SU-DHL-6 (cell line): ENCODE results near the gene APLNR.

Experiments used
- H2AFZ ChIP-seq: fragments of 200-600 bp; sonication (generic); 2 replicates; pipeline ENCODE4 v1.6.1; 2014; ENCODE audit warnings: low read depth, mild to moderate bottlenecking, moderate library complexity, mixed read lengths, antibody characterized with exemption, low read length; ENCODE audit not compliant: severe bottlenecking
- H3F3A ChIP-seq: fragments of 200-600 bp; shearing (Covaris generic); 2 replicates; pipeline ENCODE4 v1.6.0; 2016; ENCODE audit warnings: antibody characterized with exemption, mild to moderate bottlenecking; ENCODE audit not compliant: insufficient read depth
- H3K27ac ChIP-seq: fragments of 200-600 bp; sonication (generic); 2 replicates; pipeline ENCODE4 v1.5.1; 2016; ENCODE audit warnings: low read depth, mild to moderate bottlenecking, low read length, moderate library complexity, mixed read lengths
- H3K27me3 ChIP-seq: fragments of 200-600 bp; sonication (generic), shearing (Covaris generic); 2 replicates; pipeline ENCODE4 v1.6.0; 2014; ENCODE audit warnings: mild to moderate bottlenecking, low read length
- H3K36me3 ChIP-seq: fragments of 200-600 bp; sonication (generic); 2 replicates; pipeline ENCODE4 v1.6.1; 2014; ENCODE audit warnings: mild to moderate bottlenecking, low read length, mixed read lengths
- H3K4me2 ChIP-seq: fragments of 300-600, 200-600 bp; shearing (Covaris generic), sonication (generic); 2 replicates; pipeline ENCODE4 v1.6.0; 2014; ENCODE audit warnings: low read length, low read depth, mild to moderate bottlenecking; ENCODE audit not compliant: poor library complexity, severe bottlenecking
- H3K4me3 ChIP-seq: fragments of 200-600 bp; sonication (generic); 2 replicates; pipeline ENCODE4 v1.5.1; 2014; ENCODE audit warnings: antibody characterized with exemption, low read length, mild to moderate bottlenecking, mixed read lengths; ENCODE audit not compliant: insufficient read depth, poor library complexity, severe bottlenecking
- H3K79me2 ChIP-seq: fragments of 200-600 bp; sonication (generic); 2 replicates; pipeline ENCODE4 v1.6.1; 2014; ENCODE audit warnings: mild to moderate bottlenecking, low read length, moderate library complexity; ENCODE audit not compliant: insufficient read depth
- H3K9ac ChIP-seq: fragments of 200-600 bp; sonication (generic); 2 replicates; pipeline ENCODE4 v1.7.0; 2014; ENCODE audit warnings: mild to moderate bottlenecking, low read length
- H3K9me2 ChIP-seq: fragments of 200-600 bp; sonication (generic); replicated peaks from 2 replicates; pipeline ENCODE4 v1.6.1; 2014; ENCODE audit warnings: low read length; ENCODE audit not compliant: insufficient read depth
- H3K9me3 ChIP-seq: fragments of 200-600 bp; sonication (generic); 2 replicates; pipeline ENCODE4 v1.6.1; 2014; ENCODE audit warnings: low read length, mixed read lengths; ENCODE audit not compliant: insufficient read depth
- H4K20me1 ChIP-seq: fragments of 200-600 bp; sonication (generic); 2 replicates; pipeline ENCODE4 v1.6.1; 2014; ENCODE audit warnings: low read depth, mild to moderate bottlenecking, antibody characterized with exemption, low read length, moderate library complexity, mixed read lengths
- EZH2phosphoT487 ChIP-seq: fragments of 200-600 bp; sonication (generic), shearing (Covaris generic); conservative IDR thresholded peaks from 2 replicates; pipeline ENCODE4 v1.6.1; 2018; ENCODE audit warnings: mild to moderate bottlenecking, antibody characterized with exemption, low read length, moderate library complexity, mixed read lengths
- TF ChIP-seq, protein P1 (sequence below): fragments of 200-600 bp; sonication (generic); IDR thresholded peaks from one replicate; pipeline ENCODE4 v1.5.1; 2017; ENCODE audit warnings: antibody characterized with exemption, mild to moderate bottlenecking, low read length, moderate library complexity; ENCODE audit not compliant: insufficient read depth, poor library complexity, severe bottlenecking

Gene APLNR

DNA sequence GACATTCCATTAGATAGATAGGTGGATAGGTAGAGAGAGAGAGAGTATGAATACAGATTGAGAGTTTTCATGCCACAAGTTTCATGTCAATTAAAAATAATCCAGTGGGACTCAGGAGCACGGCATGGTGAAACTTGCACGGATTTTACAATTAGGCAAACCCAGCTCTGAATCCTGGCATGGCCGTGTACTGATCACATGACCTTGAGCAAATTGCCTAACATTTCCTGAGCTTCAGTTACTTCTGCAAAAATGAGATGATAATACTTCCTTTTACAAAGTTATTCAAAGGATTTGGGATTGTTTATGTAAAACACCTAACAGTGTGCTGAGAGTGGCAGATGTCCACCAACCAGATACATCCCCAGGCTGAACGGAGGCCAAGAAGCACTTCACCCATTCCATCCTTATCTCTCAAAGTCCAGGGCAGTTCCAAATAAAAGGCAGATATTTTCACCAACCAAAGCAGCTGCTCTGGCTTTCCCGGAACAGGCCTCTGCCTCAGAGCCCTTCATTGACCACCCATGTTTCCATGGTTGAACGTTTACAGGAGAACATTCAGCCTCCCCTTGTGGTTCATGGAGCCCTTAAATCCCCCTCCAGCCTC, 17.9 kb downstream of the APLNR start:
- Histone ChIP-seq H3K27ac (no peak overlapping the region), H3K27me3 (no peaks in the 10 kb centered on the region), H3K9me3 (no peaks in the 10 kb centered on the region), H3K9me2 (no peaks in the 10 kb centered on the region), H3K9ac (no peak overlapping the region), H3K4me2 (no peak overlapping the region), H3K36me3 (no peaks in the 10 kb centered on the region), H3F3A (no peaks in the 10 kb centered on the region), H3K4me3 (no peak overlapping the region), H3K79me2 (no peaks in the 10 kb centered on the region), H2AFZ (no peak overlapping the region), H4K20me1 (no peaks in the 10 kb centered on the region)
- TF ChIP-seq, protein P1, sequence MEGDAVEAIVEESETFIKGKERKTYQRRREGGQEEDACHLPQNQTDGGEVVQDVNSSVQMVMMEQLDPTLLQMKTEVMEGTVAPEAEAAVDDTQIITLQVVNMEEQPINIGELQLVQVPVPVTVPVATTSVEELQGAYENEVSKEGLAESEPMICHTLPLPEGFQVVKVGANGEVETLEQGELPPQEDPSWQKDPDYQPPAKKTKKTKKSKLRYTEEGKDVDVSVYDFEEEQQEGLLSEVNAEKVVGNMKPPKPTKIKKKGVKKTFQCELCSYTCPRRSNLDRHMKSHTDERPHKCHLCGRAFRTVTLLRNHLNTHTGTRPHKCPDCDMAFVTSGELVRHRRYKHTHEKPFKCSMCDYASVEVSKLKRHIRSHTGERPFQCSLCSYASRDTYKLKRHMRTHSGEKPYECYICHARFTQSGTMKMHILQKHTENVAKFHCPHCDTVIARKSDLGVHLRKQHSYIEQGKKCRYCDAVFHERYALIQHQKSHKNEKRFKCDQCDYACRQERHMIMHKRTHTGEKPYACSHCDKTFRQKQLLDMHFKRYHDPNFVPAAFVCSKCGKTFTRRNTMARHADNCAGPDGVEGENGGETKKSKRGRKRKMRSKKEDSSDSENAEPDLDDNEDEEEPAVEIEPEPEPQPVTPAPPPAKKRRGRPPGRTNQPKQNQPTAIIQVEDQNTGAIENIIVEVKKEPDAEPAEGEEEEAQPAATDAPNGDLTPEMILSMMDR, result no peak
- no peak for TF ChIP-seq EZH2phosphoT487

DNA sequence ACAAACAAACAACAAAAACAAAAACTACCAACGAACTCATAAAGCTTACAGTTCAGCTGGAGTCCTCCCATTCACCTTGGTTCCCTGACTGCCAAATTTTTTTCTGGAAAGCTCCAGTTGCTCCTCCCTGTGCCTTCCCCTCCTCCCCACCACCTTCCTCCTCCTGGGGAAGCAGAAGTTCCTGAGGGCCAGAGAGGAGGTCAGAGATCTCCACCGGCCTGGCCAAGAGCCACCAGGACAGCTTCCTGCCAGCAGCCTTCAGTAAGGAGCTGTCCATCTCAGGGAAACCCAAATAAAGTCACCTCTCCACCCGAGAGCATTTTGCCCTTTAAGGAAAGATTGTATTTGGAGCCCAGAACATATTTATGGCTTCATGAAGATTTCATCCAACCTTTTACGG, 20.0 kb downstream of the APLNR start:
- Histone ChIP-seq H3K4me2 (no peak overlapping the region), H3K27ac (no peak overlapping the region), H3K9me2 (no peaks in the 10 kb centered on the region), H4K20me1 (no peaks in the 10 kb centered on the region), H3F3A (no peaks in the 10 kb centered on the region), H3K27me3 (no peaks in the 10 kb centered on the region), H3K9me3 (no peaks in the 10 kb centered on the region), H3K36me3 (no peaks in the 10 kb centered on the region), H3K79me2 (no peaks in the 10 kb centered on the region), H2AFZ (no peak overlapping the region), H3K9ac (no peak overlapping the region), H3K4me3 (no peak overlapping the region)
- TF ChIP-seq, protein P1, result no peak
- no peak for TF ChIP-seq EZH2phosphoT487

DNA sequence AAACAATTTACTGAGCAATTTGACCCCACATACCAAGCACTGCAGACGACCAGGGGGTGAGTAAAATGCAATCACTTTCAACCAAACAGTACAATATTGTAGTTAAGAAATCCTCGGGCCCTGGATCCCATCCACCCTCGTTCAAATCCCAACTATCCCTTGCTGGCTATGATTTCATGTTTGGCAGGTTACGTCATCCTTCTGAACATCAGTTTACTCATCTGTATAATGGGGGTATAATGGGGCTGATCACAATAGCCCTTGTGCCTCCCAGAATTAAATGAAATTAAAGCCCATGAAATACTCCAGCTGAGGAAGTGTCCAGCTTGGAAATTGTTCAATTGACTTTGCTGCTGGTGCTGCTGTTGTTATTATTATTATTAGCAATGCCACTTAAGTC, 20.6 kb downstream of the APLNR start:
- Histone ChIP-seq H3K4me3 (no peak overlapping the region), H3K27me3 (no peaks in the 10 kb centered on the region), H3F3A (no peaks in the 10 kb centered on the region), H3K9ac (no peak overlapping the region), H2AFZ (no peak overlapping the region), H3K36me3 (no peaks in the 10 kb centered on the region), H4K20me1 (no peaks in the 10 kb centered on the region), H3K4me2 (no peak overlapping the region), H3K79me2 (no peaks in the 10 kb centered on the region), H3K9me3 (no peaks in the 10 kb centered on the region), H3K9me2 (no peaks in the 10 kb centered on the region), H3K27ac (no peak overlapping the region)
- TF ChIP-seq, protein P1, result no peak
- TF ChIP-seq EZH2phosphoT487, result no peak

DNA sequence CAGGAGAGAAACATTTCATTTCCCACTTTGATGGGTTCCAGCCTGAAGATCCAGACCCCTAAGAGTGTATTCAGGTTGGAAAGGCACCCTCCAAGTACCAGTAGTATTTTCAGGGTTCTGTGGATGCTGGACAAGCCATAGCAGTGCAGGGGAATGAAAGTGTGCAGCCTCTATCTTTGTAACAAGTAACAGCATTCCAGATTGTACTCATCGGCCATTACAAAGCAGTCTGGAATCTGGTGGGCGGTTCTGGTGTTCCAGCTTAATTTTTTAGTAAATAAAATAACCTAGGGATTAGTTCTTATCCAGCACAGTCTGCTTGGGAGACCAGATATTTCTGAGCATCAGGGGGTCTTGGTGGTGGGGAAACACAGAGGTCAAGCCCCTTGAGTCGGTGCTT, 22.6 kb downstream of the APLNR start:
- no peaks in the 10 kb centered on the region for H3K9me2 ChIP-seq
- no peaks in the 10 kb centered on the region for H3K27me3 ChIP-seq
- H3F3A ChIP-seq, result no peaks in the 10 kb centered on the region
- no peaks in the 10 kb centered on the region for H4K20me1 ChIP-seq
- H3K9ac ChIP-seq, result no peak overlapping the region
- TF ChIP-seq, protein P1, result no peak
- no peak for TF ChIP-seq EZH2phosphoT487
- no peak overlapping the region for H3K4me3 ChIP-seq
- H2AFZ ChIP-seq, result no peak overlapping the region
- no peak overlapping the region for H3K4me2 ChIP-seq
- no peaks in the 10 kb centered on the region for H3K9me3 ChIP-seq
- no peaks in the 10 kb centered on the region for H3K79me2 ChIP-seq
- no peak overlapping the region for H3K27ac ChIP-seq
- H3K36me3 ChIP-seq, result no peaks in the 10 kb centered on the region
